ENCODE results near the gene DEPDC5.

The DEPDC5 gene

GRCh38 chr22:31816750-31817149 is 62.9 kb downstream of the DEPDC5 start:
- no peak for DNase-seq

- no peak for DNase-seq
These were observed 64.9 kb downstream of the DEPDC5 start for GRCh38 chr22:31818481-31819392.

GRCh38 chr22:31820655-31821054 is 66.8 kb downstream of the DEPDC5 start:
- DNase-seq: no peak

GRCh38 chr22:31821572-31821971 is 67.8 kb downstream of the DEPDC5 start:
- DNase-seq: no peak

- DNase-seq: no peak
These were observed 68.7 kb downstream of the DEPDC5 start for GRCh38 chr22:31822523-31822922.

- DNase-seq: no peak
These were observed 71.7 kb downstream of the DEPDC5 start for GRCh38 chr22:31825513-31825912.

- no peak for DNase-seq
These were observed 72.6 kb downstream of the DEPDC5 start for GRCh38 chr22:31826443-31826842.

- DNase-seq: no peak
These were observed 74.9 kb downstream of the DEPDC5 start for GRCh38 chr22:31828739-31829138.

GRCh38 chr22:31829505-31829904 is 75.7 kb downstream of the DEPDC5 start:
- peak; percentile 16 for DNase-seq

GRCh38 chr22:31830721-31831070 is 76.9 kb downstream of the DEPDC5 start:
- DNase-seq: no peak

GRCh38 chr22:31833930-31834329 is 80.1 kb downstream of the DEPDC5 start:
- DNase-seq: no peak

GRCh38 chr22:31836010-31836409 is 82.2 kb downstream of the DEPDC5 start:
- no peak for DNase-seq

GRCh38 chr22:31838917-31839316 is 85.1 kb downstream of the DEPDC5 start:
- no peak for DNase-seq

- no peak for DNase-seq
These were observed 86.2 kb downstream of the DEPDC5 start for GRCh38 chr22:31839986-31840385.

GRCh38 chr22:31840585-31840984 is 86.8 kb downstream of the DEPDC5 start:
- DNase-seq: no peak

- no peak for DNase-seq
These were observed 87.4 kb downstream of the DEPDC5 start for GRCh38 chr22:31841078-31841827.

GRCh38 chr22:31843526-31843925 is 89.7 kb downstream of the DEPDC5 start:
- DNase-seq: no peak

GRCh38 chr22:31844941-31845340 is 91.1 kb downstream of the DEPDC5 start:
- no peak for DNase-seq

GRCh38 chr22:31846161-31847115 is 92.6 kb downstream of the DEPDC5 start:
- DNase-seq: no peak

- no peak for DNase-seq
These were observed 94.6 kb downstream of the DEPDC5 start for GRCh38 chr22:31848411-31848810.

GRCh38 chr22:31850135-31850534 is 96.3 kb downstream of the DEPDC5 start:
- DNase-seq: no peak

GRCh38 chr22:31852691-31853421 is 99.0 kb downstream of the DEPDC5 start:
- no peak for DNase-seq

All from activated CD8-positive, alpha-beta memory T cell treated with anti-CD3 and anti-CD28 coated beads, Interleukin-2, amount 50 U/mL, for 4 hours (primary cell).